ENCODE data around the gene OCRL. TPM values are rescaled to one million over a fixed set of nuclear protein-coding genes. Genes with fewer than 3 reads are reported as not detected.

OCRL gene
- total RNA-seq, 5 donors from 2014 or later (not counting 1 experiment from before 2014, with no cell fraction given), result 2.2 to 4.6 (median 3.0) TPM

DNA sequence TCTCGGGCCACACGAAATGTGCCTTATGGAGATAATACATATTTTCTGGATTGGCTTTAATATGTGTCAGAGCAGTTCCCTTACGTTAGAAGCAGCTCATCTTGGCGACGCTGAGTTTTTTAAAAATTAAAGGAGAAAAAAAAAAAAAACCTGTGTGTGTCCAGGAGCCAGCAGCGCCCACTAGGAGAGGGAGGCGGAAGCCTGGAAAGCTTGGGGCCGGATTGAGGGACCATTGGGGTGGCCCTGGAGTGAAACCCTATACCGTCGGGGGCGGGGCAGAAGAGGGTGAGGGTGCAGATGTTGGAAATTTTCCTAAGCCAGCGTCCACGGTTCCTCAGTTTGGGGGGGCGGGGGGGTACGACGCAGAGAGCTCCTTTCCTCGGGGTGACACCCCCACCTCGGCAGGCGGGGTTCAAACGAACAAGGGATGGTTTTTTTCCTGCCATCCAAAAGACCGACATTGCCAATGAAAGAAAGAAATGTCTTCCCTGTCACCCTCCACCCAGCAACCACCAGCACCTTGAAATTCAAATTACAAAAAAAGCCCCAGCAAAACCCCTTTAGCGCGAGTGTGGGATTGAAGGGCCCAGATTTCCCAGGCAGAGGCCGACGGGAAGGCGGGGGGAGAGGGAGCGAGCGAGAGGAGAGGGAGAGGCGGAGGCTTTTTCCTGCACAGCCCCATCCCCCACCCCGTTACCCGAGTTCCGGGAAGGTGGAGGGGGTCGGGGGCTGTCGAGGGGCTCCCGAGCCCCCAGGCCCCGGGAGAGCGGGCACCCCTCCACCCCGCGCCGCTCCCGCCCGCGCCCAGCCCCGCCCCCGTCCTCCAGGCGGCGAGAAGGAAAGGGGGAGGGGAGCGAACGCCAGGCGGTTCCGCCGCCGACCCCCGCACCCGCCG, 17.6 kb upstream of the OCRL start:
- Mint-ChIP-seq H3K9me3 (peaks cover 0 to 3% (median 0%) of the 10 kb centered on the region in 3 donors), H3K27ac (no peak overlapping the region), H3K36me3 (no peaks in the 10 kb centered on the region), H3K27me3 (peaks cover 5 to 19% of the 10 kb centered on the region in 2 donors), H3K4me3 (peak overlapping the region; percentile 83 to 88 (median 83)), H3K4me1 (peaks cover 8 to 13% (median 11%) of the 10 kb centered on the region in 3 donors)
- H3K9me3 ChIP-seq, result no peaks in the 10 kb centered on the region
- H3K36me3 ChIP-seq (ENCODE audit: control insufficient read depth in 2 of 2, extremely low read depth in 1 of 2, insufficient read depth in 1 of 2, low read length in 1 of 2), result no peaks in the 10 kb centered on the region
- ChIA-PET POLR2A (no interaction called here), CTCF (interaction anchor here in 1 of 2 donors (0.7 kb wide), 1 partner anchor 19 kb away, joined by 4 read pairs; no protein-coding TSS in a partner anchor)
- H3K4me1 ChIP-seq (ENCODE audit: control insufficient read depth in 1 of 2, extremely low read depth in 1 of 2, insufficient read depth in 2 of 2, low read length in 2 of 2), result peaks cover 6 to 12% of the 10 kb centered on the region in 2 experiments
- peak in 4 of 35 experiments; percentile 4 to 16 (median 6) for DNase-seq
- peaks cover 0 to 11% of the 10 kb centered on the region in 2 experiments for H3K27me3 ChIP-seq (replicated peaks in 1 of 2; ENCODE audit: control insufficient read depth in 2 of 2, extremely low read depth in 1 of 2, insufficient read depth in 2 of 2, low read length in 1 of 2)
- ATAC-seq (replicated peaks in 1 of 4), result peak in 3 of 4 experiments; percentile 43 to 65 (median 49)
- no peak overlapping the region for H3K27ac ChIP-seq (ENCODE audit: low read length)
- no CpG with 5 or more reads among the region's 56 CpGs for WGBS (ENCODE audit: insufficient coverage)
- peak overlapping the region; percentile 65 to 79 for H3K4me3 ChIP-seq (ENCODE audit: control insufficient read depth in 1 of 2, extremely low read depth in 1 of 2, low read length in 1 of 2)

- H3K9me3 Mint-ChIP-seq, result peaks cover 0 to 3% (median 0%) of the 10 kb centered on the region in 3 donors
- H3K4me3 ChIP-seq (ENCODE audit: control insufficient read depth in 1 of 2, extremely low read depth in 1 of 2, low read length in 1 of 2), result peak within 1 kb of the TSS; percentile 65 to 79
- ATAC-seq (replicated peaks in 1 of 4) (peak in 3 of 4 experiments; percentile 30 to 56 (median 55)), DNase-seq (peak in 11 of 35 experiments; percentile 0 to 23 (median 9))
- H3K27me3 ChIP-seq (replicated peaks in 1 of 2; ENCODE audit: control insufficient read depth in 2 of 2, extremely low read depth in 1 of 2, insufficient read depth in 2 of 2, low read length in 1 of 2), result peaks cover 0 to 11% of the 10 kb centered on the region in 2 experiments
- H3K27ac ChIP-seq (ENCODE audit: low read length), result no peak within 1 kb of the TSS
- H3K4me1 ChIP-seq (ENCODE audit: control insufficient read depth in 1 of 2, extremely low read depth in 1 of 2, insufficient read depth in 2 of 2, low read length in 2 of 2), result peaks cover 6 to 12% of the 10 kb centered on the region in 2 experiments
- peaks cover 8 to 13% (median 11%) of the 10 kb centered on the region in 3 donors for H3K4me1 Mint-ChIP-seq
- H3K36me3 Mint-ChIP-seq, result no peaks in the 10 kb centered on the region
- peak within 1 kb of the TSS; percentile 83 to 88 (median 83) for H3K4me3 Mint-ChIP-seq
- H3K27ac Mint-ChIP-seq, result peak within 1 kb of the TSS in 1 of 2 donors; percentile 55
- ChIA-PET POLR2A (no interaction called here), CTCF (no interaction called here)
- peaks cover 4 to 19% of the 10 kb centered on the region in 2 donors for H3K27me3 Mint-ChIP-seq
- H3K36me3 ChIP-seq (ENCODE audit: control insufficient read depth in 2 of 2, extremely low read depth in 1 of 2, insufficient read depth in 1 of 2, low read length in 1 of 2), result no peaks in the 10 kb centered on the region
- WGBS (ENCODE audit: insufficient coverage), result 3% methylated on average over 6 of the region's 54 CpGs
- no peaks in the 10 kb centered on the region for H3K9me3 ChIP-seq
Measured at GRCh38 chrX:129523079-129523911, 16.8 kb upstream of the OCRL start, which contains the start of gene SMARCA1. TSS of gene SMARCA1 (minus strand) at chrX:129523490. CDS start at chrX:129523370, 120 bp downstream.

DNA sequence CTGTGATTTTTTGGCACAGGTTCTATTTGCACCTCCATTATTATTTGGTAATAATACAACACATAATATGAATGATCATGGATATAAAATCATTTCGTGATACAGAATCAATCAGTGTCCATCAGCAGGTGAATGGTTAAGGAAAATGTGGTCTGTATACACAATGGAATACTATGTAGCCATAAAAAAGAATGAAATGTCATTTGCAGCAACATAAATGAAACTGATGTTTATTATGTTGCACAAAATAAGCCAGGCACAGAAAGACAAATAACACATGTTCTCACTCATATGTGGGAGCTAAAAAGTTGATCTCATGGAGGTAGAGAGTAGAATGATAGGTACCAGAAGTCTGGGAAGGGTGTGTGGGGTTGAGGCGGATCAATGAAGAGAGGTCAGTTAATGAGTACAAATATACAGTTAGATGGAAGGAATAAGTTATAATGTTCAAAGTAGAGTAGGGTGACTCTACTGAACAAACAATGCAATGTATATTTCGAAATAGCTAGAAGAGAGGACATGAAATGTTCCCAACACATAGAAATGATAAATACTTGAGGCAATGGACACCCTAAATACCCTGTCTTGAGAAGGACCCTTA, 15.7 kb upstream of the OCRL start:
- H3K36me3 ChIP-seq (ENCODE audit: control insufficient read depth in 2 of 2, extremely low read depth in 1 of 2, insufficient read depth in 1 of 2, low read length in 1 of 2), result no peaks in the 10 kb centered on the region
- no peaks in the 10 kb centered on the region for H3K9me3 ChIP-seq
- ChIA-PET POLR2A (no interaction called here), CTCF (no interaction called here)
- no CpG with 5 or more reads among the region's 3 CpGs for WGBS (ENCODE audit: insufficient coverage)
- H3K27ac ChIP-seq (ENCODE audit: low read length), result no peak overlapping the region
- peaks cover 8 to 13% (median 11%) of the 10 kb centered on the region in 3 donors for H3K4me1 Mint-ChIP-seq
- H3K4me3 ChIP-seq (ENCODE audit: control insufficient read depth in 1 of 2, extremely low read depth in 1 of 2, low read length in 1 of 2), result no peak overlapping the region
- H3K27ac Mint-ChIP-seq, result no peak overlapping the region
- H3K27me3 Mint-ChIP-seq, result peaks cover under 1 to 17% of the 10 kb centered on the region in 2 donors
- peaks cover 0 to 3% (median 0%) of the 10 kb centered on the region in 3 donors for H3K9me3 Mint-ChIP-seq
- H3K4me3 Mint-ChIP-seq, result peak overlapping the region; percentile 76 to 88 (median 83)
- peaks cover 6 to 12% of the 10 kb centered on the region in 2 experiments for H3K4me1 ChIP-seq (ENCODE audit: control insufficient read depth in 1 of 2, extremely low read depth in 1 of 2, insufficient read depth in 2 of 2, low read length in 2 of 2)
- ATAC-seq (replicated peaks in 1 of 4) (no peak), DNase-seq (no peak)
- H3K36me3 Mint-ChIP-seq, result no peaks in the 10 kb centered on the region
- H3K27me3 ChIP-seq (replicated peaks in 1 of 2; ENCODE audit: control insufficient read depth in 2 of 2, extremely low read depth in 1 of 2, insufficient read depth in 2 of 2, low read length in 1 of 2), result peaks cover 0 to 11% of the 10 kb centered on the region in 2 experiments

- no peak overlapping the region for H3K4me3 ChIP-seq (ENCODE audit: control insufficient read depth in 1 of 2, extremely low read depth in 1 of 2, low read length in 1 of 2)
- H3K9me3 ChIP-seq, result no peaks in the 10 kb centered on the region
- peaks cover 0 to 3% (median 0%) of the 10 kb centered on the region in 3 donors for H3K9me3 Mint-ChIP-seq
- peaks cover 0 to 16% of the 10 kb centered on the region in 2 donors for H3K27me3 Mint-ChIP-seq
- no peak overlapping the region for H3K27ac ChIP-seq (ENCODE audit: low read length)
- POLR2A ChIA-PET, result no interaction called here
- H3K36me3 ChIP-seq (ENCODE audit: control insufficient read depth in 2 of 2, extremely low read depth in 1 of 2, insufficient read depth in 1 of 2, low read length in 1 of 2), result no peaks in the 10 kb centered on the region
- peaks cover 6 to 12% of the 10 kb centered on the region in 2 experiments for H3K4me1 ChIP-seq (ENCODE audit: control insufficient read depth in 1 of 2, extremely low read depth in 1 of 2, insufficient read depth in 2 of 2, low read length in 2 of 2)
- H3K4me3 Mint-ChIP-seq, result no peak overlapping the region
- CTCF ChIA-PET, result no interaction called here
- 67% methylated on average over 1 of the region's 4 CpGs for WGBS (ENCODE audit: insufficient coverage)
- H3K4me1 Mint-ChIP-seq, result peaks cover 8 to 13% (median 11%) of the 10 kb centered on the region in 3 donors
- no peak for DNase-seq
- no peaks in the 10 kb centered on the region for H3K36me3 Mint-ChIP-seq
- H3K27me3 ChIP-seq (replicated peaks in 1 of 2; ENCODE audit: control insufficient read depth in 2 of 2, extremely low read depth in 1 of 2, insufficient read depth in 2 of 2, low read length in 1 of 2), result peaks cover 0 to 11% of the 10 kb centered on the region in 2 experiments
- H3K27ac Mint-ChIP-seq, result no peak overlapping the region
- ATAC-seq (replicated peaks in 1 of 4), result no peak
Measured at GRCh38 chrX:129525162-129525561, 14.9 kb upstream of the OCRL start.

DNA sequence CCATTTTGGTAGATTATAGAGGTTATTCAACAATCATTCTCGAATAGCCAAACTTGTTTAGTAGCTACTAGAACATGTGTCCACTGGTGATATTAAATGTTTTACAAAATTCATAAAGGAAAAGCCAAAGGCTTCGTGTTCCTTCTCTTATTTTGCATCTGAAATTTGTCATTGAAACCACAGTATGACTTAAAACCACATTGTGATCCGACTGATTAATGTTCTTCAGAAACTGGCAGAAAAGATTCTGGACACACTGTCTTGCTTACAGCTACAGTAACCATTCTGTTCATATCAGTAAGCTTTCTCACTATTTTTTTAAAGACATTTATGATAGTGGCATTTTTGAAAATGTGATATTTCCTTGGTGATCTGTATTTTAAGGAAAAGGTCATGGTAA, 14.2 kb upstream of the OCRL start:
- no CpG with 5 or more reads among the region's 3 CpGs for WGBS (ENCODE audit: insufficient coverage)

More for the DNA sequence above, 14.2 kb upstream of the OCRL start:
- Mint-ChIP-seq H3K9me3 (peaks cover 0 to 3% (median 0%) of the 10 kb centered on the region in 3 donors), H3K4me3 (no peak overlapping the region), H3K36me3 (no peaks in the 10 kb centered on the region), H3K4me1 (peaks cover 8 to 13% (median 11%) of the 10 kb centered on the region in 3 donors), H3K27me3 (peaks cover 0 to 11% of the 10 kb centered on the region in 2 donors), H3K27ac (no peak overlapping the region)
- ATAC-seq (replicated peaks in 1 of 4) (no peak), DNase-seq (no peak)
- Histone ChIP-seq H3K36me3 (ENCODE audit: control insufficient read depth in 2 of 2, extremely low read depth in 1 of 2, insufficient read depth in 1 of 2, low read length in 1 of 2) (no peaks in the 10 kb centered on the region), H3K4me3 (ENCODE audit: control insufficient read depth in 1 of 2, extremely low read depth in 1 of 2, low read length in 1 of 2) (no peak overlapping the region), H3K9me3 (no peaks in the 10 kb centered on the region), H3K4me1 (ENCODE audit: control insufficient read depth in 1 of 2, extremely low read depth in 1 of 2, insufficient read depth in 2 of 2, low read length in 2 of 2) (peaks cover 6 to 12% of the 10 kb centered on the region in 2 experiments), H3K27me3 (replicated peaks in 1 of 2; ENCODE audit: control insufficient read depth in 2 of 2, extremely low read depth in 1 of 2, insufficient read depth in 2 of 2, low read length in 1 of 2) (peaks cover 0 to 11% of the 10 kb centered on the region in 2 experiments), H3K27ac (ENCODE audit: low read length) (no peak overlapping the region)
- ChIA-PET POLR2A (no interaction called here), CTCF (no interaction called here)

Data from T-cell (primary cell).